K562 (cell line): ENCODE data around the gene CEP20.

Experiments used
- ATF1 ChIP-seq, 2 experiments: fragments of 450-650 bp in 1 of 2; IDR thresholded peaks; 2 replicates each; pipeline ENCODE4 v1.6.1; 2016; ENCODE audit warnings: missing compliant biosample characterization in 1 of 2, missing genetic modification characterization in 1 of 2
- CTCF ChIP-seq, 3 experiments: IDR thresholded peaks in 2 of 3; conservative IDR thresholded peaks in 1 of 3; 2 replicates each; pipeline ENCODE4 v1.5.1; 2011 to 2012; ENCODE audit warnings: low read length in 3 of 3, mild to moderate bottlenecking in 3 of 3, control low read depth in 2 of 3, improper control_type of control experiment in 1 of 3, inconsistent platforms in 1 of 3, low read depth in 1 of 3, mixed read lengths in 1 of 3, moderate library complexity in 1 of 3; ENCODE audit not compliant: insufficient read depth in 2 of 3
- E2F5 ChIP-seq: sonication (generic); formaldehyde crosslinking; IDR thresholded peaks from 2 replicates; pipeline ENCODE4 v1.8.0; 2022; ENCODE audit warnings: mild to moderate bottlenecking, missing genetic modification reagents
- ELF4 ChIP-seq: fragments of 450-650 bp; formaldehyde crosslinking; IDR thresholded peaks from 2 replicates; pipeline ENCODE4 v1.4.0; 2022; ENCODE audit warnings: missing genetic modification characterization
- FOS ChIP-seq: IDR thresholded peaks from 3 replicates; pipeline ENCODE4 v1.6.1; 2011; ENCODE audit not compliant: insufficient read length; ENCODE audit errors: extremely low read depth
- PKNOX1 ChIP-seq: fragments of 450-650 bp; IDR thresholded peaks from 2 replicates; pipeline ENCODE4 v1.6.1; 2016
- POLR2AphosphoS5 ChIP-seq: IDR thresholded peaks from 2 replicates; pipeline ENCODE4 v1.6.1; 2011; ENCODE audit warnings: mild to moderate bottlenecking, low read depth, low read length, moderate library complexity; ENCODE audit not compliant: control insufficient read depth, insufficient read depth
- REST ChIP-seq, 2 experiments: fragments of 450-650 bp; formaldehyde crosslinking in 1 of 2; IDR thresholded peaks; 2 replicates each; pipeline versions ENCODE4 v1.4.0 to v1.6.1; 2014 to 2020; ENCODE audit warnings: mild to moderate bottlenecking in 2 of 2, borderline replicate concordance in 1 of 2, low read depth in 1 of 2
- SMARCC2 ChIP-seq: fragments of 450-650 bp; IDR thresholded peaks from 2 replicates; pipeline ENCODE4 v1.6.1; 2017; ENCODE audit warnings: antibody characterized with exemption, moderate library complexity, mild to moderate bottlenecking, low read depth
- SREBF1 ChIP-seq: fragments of 150-350 bp; IDR thresholded peaks from 2 replicates; pipeline ENCODE4 v1.6.1; 2014; ENCODE audit warnings: antibody characterized with exemption, low read depth, low read length, borderline replicate concordance
- TOE1 ChIP-seq, 2 experiments: fragments of 450-650 bp in 1 of 2; sonication (generic) in 1 of 2; formaldehyde crosslinking in 1 of 2; IDR thresholded peaks; 2 replicates each; pipeline versions ENCODE4 v1.7.1 to v1.8.0; 2016 to 2022; ENCODE audit warnings: borderline replicate concordance in 2 of 2, mild to moderate bottlenecking in 2 of 2, antibody characterized with exemption in 1 of 2, inconsistent platforms in 1 of 2, low read depth in 1 of 2, missing genetic modification reagents in 1 of 2, moderate library complexity in 1 of 2
- VEZF1 ChIP-seq: fragments of 200-800 bp; sonication (Bioruptor generic); IDR thresholded peaks from 2 replicates; pipeline ENCODE4 v1.6.1; 2017; ENCODE audit warnings: missing genetic modification characterization, missing compliant biosample characterization
- ZNF263 ChIP-seq: sonication (generic); formaldehyde crosslinking; IDR thresholded peaks from 2 replicates; pipeline ENCODE4 v1.8.0; 2022; ENCODE audit warnings: mild to moderate bottlenecking, missing genetic modification reagents, borderline replicate concordance
- ZNF668 ChIP-seq: fragments of 250-450 bp; sonication (Bioruptor Pico); IDR thresholded peaks from 2 replicates; pipeline ENCODE4 v1.8.0; 2022; ENCODE audit warnings: mild to moderate bottlenecking, inconsistent platforms

- TF ChIP-seq ZNF263 (CRISPR knock-in tag) (no peak), PKNOX1 (no peak), SMARCC2 (no peak), E2F5 (no peak), POLR2AphosphoS5 (no peak), ELF4 (CRISPR knock-in tag) (no peak), FOS (no peak), ATF1 (CRISPR knock-in tag; IDR thresholded peaks at IDR 0.05) (no peak), ATF1 (tag; IDR thresholded peaks at IDR 0.05) (no peak), REST (IDR thresholded peaks at IDR 0.05; ENCODE audit: borderline replicate concordance) (no peak), REST (CRISPR knock-in tag; IDR thresholded peaks at IDR 0.05; ENCODE audit: low read depth) (no peak), VEZF1 (CRISPR knock-in tag) (no peak), ZNF668 (CRISPR knock-in tag) (no peak), TOE1 (IDR thresholded peaks at IDR 0.05; ENCODE audit: borderline replicate concordance) (no peak), TOE1 (CRISPR knock-in tag; IDR thresholded peaks at IDR 0.05; ENCODE audit: borderline replicate concordance, low read depth) (no peak), CTCF (IDR thresholded peaks at IDR 0.05 in 2 of 3, conservative IDR thresholded peaks at IDR 0.05 in 1 of 3; ENCODE audit: insufficient read depth in 2 of 3, low read depth in 1 of 3, low read length in 3 of 3) (no peak), SREBF1 (no peak)
Observed at GRCh38 chr16:15855704-15856003, 32.7 kb downstream of the CEP20 start.
